Stimulated activated naive B cell treated with anti-CD40 and anti-IgM and Interleukin-4, amounts not matched to agents 10 μg/mL and 1 μg/mL and 100 μg/mL, for 72 hours (primary cell): ENCODE results near the gene INSYN2B.
"Not testable (repeated sequence)": the region's sequence is repeated elsewhere in the genome, so short reads cannot be mapped to it uniquely, and the experiment has no call there.

Source experiments
- ATAC-seq, 2 donors: fragments of 150-1000 bp; cut with Tn5 transposase; replicated peaks; 2 replicates each; pipeline ENCODE4 v1.10.0; 2021; ENCODE audit warnings: moderate library complexity in 1 of 2
- DNase-seq: peaks from one replicate; pipeline ENCODE4 v3.0.0; 2021
- H3K27ac Mint-ChIP-seq: one replicate; pipeline ENCODE4 v1.8.0; 2022; ENCODE audit warnings: mild to moderate bottlenecking, mixed read lengths
- H3K27me3 Mint-ChIP-seq, 2 donors: one replicate each; pipeline ENCODE4 v1.8.0; 2022; ENCODE audit warnings: mixed read lengths in 2 of 2
- H3K36me3 Mint-ChIP-seq, 2 donors: one replicate each; pipeline ENCODE4 v1.8.0; 2022; ENCODE audit warnings: mixed read lengths in 2 of 2, mild to moderate bottlenecking in 1 of 2
- H3K4me1 Mint-ChIP-seq, 2 donors: one replicate each; pipeline ENCODE4 v1.8.0; 2022; ENCODE audit warnings: mixed read lengths in 2 of 2, mild to moderate bottlenecking in 1 of 2
- H3K4me3 Mint-ChIP-seq, 2 donors: one replicate each; pipeline ENCODE4 v1.8.0; 2022; ENCODE audit warnings: mild to moderate bottlenecking in 2 of 2, mixed read lengths in 2 of 2, moderate library complexity in 1 of 2
- H3K9me3 Mint-ChIP-seq, 2 donors: one replicate each; pipeline ENCODE4 v1.8.0; 2022; ENCODE audit warnings: mixed read lengths in 2 of 2, mild to moderate bottlenecking in 1 of 2

The INSYN2B gene

GRCh38 chr5:169956756-169957155 lies 23.5 kb downstream of the INSYN2B start:
- no peak overlapping the region for H3K4me3 Mint-ChIP-seq
- no peaks in the 10 kb centered on the region for H3K27me3 Mint-ChIP-seq
- H3K9me3 Mint-ChIP-seq, result no peaks in the 10 kb centered on the region
- DNase-seq (no peak), ATAC-seq (no peak)
- no peak overlapping the region for H3K27ac Mint-ChIP-seq
- H3K36me3 Mint-ChIP-seq, result peaks cover 17 to 27% of the 10 kb centered on the region in 2 donors
- H3K4me1 Mint-ChIP-seq, result peaks cover 6 to 8% of the 10 kb centered on the region in 2 donors

- no peaks in the 10 kb centered on the region for H3K9me3 Mint-ChIP-seq
- peaks cover 6 to 8% of the 10 kb centered on the region in 2 donors for H3K4me1 Mint-ChIP-seq
- H3K4me3 Mint-ChIP-seq, result no peak overlapping the region
- no peak overlapping the region for H3K27ac Mint-ChIP-seq
- no peaks in the 10 kb centered on the region for H3K27me3 Mint-ChIP-seq
- ATAC-seq, result no peak
- no peak for DNase-seq
- H3K36me3 Mint-ChIP-seq, result peaks cover 16 to 29% of the 10 kb centered on the region in 2 donors
Observed at GRCh38 chr5:169956126-169956525, 24.2 kb downstream of the INSYN2B start.

- no peaks in the 10 kb centered on the region for H3K27me3 Mint-ChIP-seq
- peaks cover 6 to 8% of the 10 kb centered on the region in 2 donors for H3K4me1 Mint-ChIP-seq
- no peak overlapping the region for H3K4me3 Mint-ChIP-seq
- peaks cover 24 to 40% of the 10 kb centered on the region in 2 donors for H3K36me3 Mint-ChIP-seq
- H3K9me3 Mint-ChIP-seq, result no peaks in the 10 kb centered on the region
- H3K27ac Mint-ChIP-seq, result peak overlapping the region; percentile 37
- no peak for ATAC-seq
- no peak for DNase-seq
Observed at GRCh38 chr5:169954786-169955185, 25.5 kb downstream of the INSYN2B start.

- ATAC-seq, result peak; percentile 74 to 78
- not testable (repeated sequence) for H3K27ac Mint-ChIP-seq
Observed at GRCh38 chr5:169953196-169953595, 27.1 kb downstream of the INSYN2B start.

GRCh38 chr5:169950333-169950732 lies 30.0 kb downstream of the INSYN2B start:
- ATAC-seq (no peak), DNase-seq (no peak)
- peaks cover 50 to 68% of the 10 kb centered on the region in 2 donors for H3K36me3 Mint-ChIP-seq
- H3K4me1 Mint-ChIP-seq, result peaks cover 12 to 14% of the 10 kb centered on the region in 2 donors
- no peak overlapping the region for H3K4me3 Mint-ChIP-seq
- no peaks in the 10 kb centered on the region for H3K9me3 Mint-ChIP-seq
- no peaks in the 10 kb centered on the region for H3K27me3 Mint-ChIP-seq
- H3K27ac Mint-ChIP-seq, result no peak overlapping the region

More at GRCh38 chr5:169953196-169953595, 27.1 kb downstream of the INSYN2B start:
- not testable (repeated sequence) for H3K9me3 Mint-ChIP-seq, H3K27me3 Mint-ChIP-seq, DNase-seq, H3K4me3 Mint-ChIP-seq
- Mint-ChIP-seq H3K36me3 (peaks cover 31 to 44% of the 10 kb centered on the region in 2 donors), H3K4me1 (peaks cover 9 to 12% of the 10 kb centered on the region in 2 donors)

- ATAC-seq, result no peak
- no peak overlapping the region for H3K27ac Mint-ChIP-seq
- no peak overlapping the region for H3K4me3 Mint-ChIP-seq
- no peaks in the 10 kb centered on the region for H3K27me3 Mint-ChIP-seq
- H3K9me3 Mint-ChIP-seq, result no peaks in the 10 kb centered on the region
- H3K4me1 Mint-ChIP-seq, result peaks cover 13 to 16% of the 10 kb centered on the region in 2 donors
- DNase-seq, result no peak
- peaks cover 38 to 60% of the 10 kb centered on the region in 2 donors for H3K36me3 Mint-ChIP-seq
Observed at GRCh38 chr5:169946743-169947295, 33.5 kb downstream of the INSYN2B start.

GRCh38 chr5:169945831-169946261 lies 34.4 kb downstream of the INSYN2B start:
- peak overlapping the region; percentile 84 for H3K27ac Mint-ChIP-seq
- no peak for ATAC-seq
- DNase-seq, result no peak
- H3K27me3 Mint-ChIP-seq, result no peaks in the 10 kb centered on the region
- H3K36me3 Mint-ChIP-seq, result peaks cover 39 to 60% of the 10 kb centered on the region in 2 donors
- no peak overlapping the region for H3K4me3 Mint-ChIP-seq
- peaks cover 16 to 17% of the 10 kb centered on the region in 2 donors for H3K4me1 Mint-ChIP-seq
- H3K9me3 Mint-ChIP-seq, result no peaks in the 10 kb centered on the region

GRCh38 chr5:169944922-169945680 lies 35.2 kb downstream of the INSYN2B start:
- Mint-ChIP-seq H3K27ac (peak overlapping the region; percentile 68), H3K4me3 (no peak overlapping the region), H3K4me1 (peaks cover 16 to 17% of the 10 kb centered on the region in 2 donors), H3K9me3 (no peaks in the 10 kb centered on the region), H3K27me3 (no peaks in the 10 kb centered on the region), H3K36me3 (peaks cover 36 to 54% of the 10 kb centered on the region in 2 donors)
- DNase-seq (no peak), ATAC-seq (no peak)

GRCh38 chr5:169944115-169944514 lies 36.2 kb downstream of the INSYN2B start:
- DNase-seq (no peak), ATAC-seq (no peak)
- Mint-ChIP-seq H3K27me3 (no peaks in the 10 kb centered on the region), H3K4me3 (no peak overlapping the region), H3K4me1 (peaks cover 13 to 17% of the 10 kb centered on the region in 2 donors), H3K36me3 (peaks cover 30 to 50% of the 10 kb centered on the region in 2 donors), H3K9me3 (no peaks in the 10 kb centered on the region), H3K27ac (peak overlapping the region; percentile 27)

GRCh38 chr5:169943026-169943425 lies 37.3 kb downstream of the INSYN2B start:
- Mint-ChIP-seq H3K9me3 (no peaks in the 10 kb centered on the region), H3K27ac (no peak overlapping the region), H3K27me3 (no peaks in the 10 kb centered on the region), H3K4me3 (no peak overlapping the region), H3K4me1 (peaks cover 12 to 13% of the 10 kb centered on the region in 2 donors), H3K36me3 (peaks cover 22 to 44% of the 10 kb centered on the region in 2 donors)
- ATAC-seq, result no peak
- DNase-seq, result no peak

- Mint-ChIP-seq H3K27me3 (no peaks in the 10 kb centered on the region), H3K9me3 (no peaks in the 10 kb centered on the region), H3K27ac (no peak overlapping the region), H3K4me3 (no peak overlapping the region), H3K4me1 (peaks cover 11 to 13% of the 10 kb centered on the region in 2 donors), H3K36me3 (peaks cover 15 to 41% of the 10 kb centered on the region in 2 donors)
- DNase-seq (no peak), ATAC-seq (no peak)
Observed at GRCh38 chr5:169942181-169942580, 38.1 kb downstream of the INSYN2B start.

GRCh38 chr5:169941542-169941941 lies 38.8 kb downstream of the INSYN2B start:
- Mint-ChIP-seq H3K4me1 (peaks cover 11 to 13% of the 10 kb centered on the region in 2 donors), H3K4me3 (no peak overlapping the region), H3K27ac (no peak overlapping the region), H3K9me3 (no peaks in the 10 kb centered on the region), H3K27me3 (no peaks in the 10 kb centered on the region), H3K36me3 (peaks cover 12 to 39% of the 10 kb centered on the region in 2 donors)
- ATAC-seq (no peak), DNase-seq (no peak)

GRCh38 chr5:169939731-169940130 lies 40.6 kb downstream of the INSYN2B start:
- Mint-ChIP-seq H3K36me3 (peaks cover 19 to 44% of the 10 kb centered on the region in 2 donors), H3K9me3 (no peaks in the 10 kb centered on the region), H3K27ac (no peak overlapping the region), H3K27me3 (no peaks in the 10 kb centered on the region), H3K4me1 (peaks cover 16 to 26% of the 10 kb centered on the region in 2 donors), H3K4me3 (no peak overlapping the region)
- ATAC-seq (no peak), DNase-seq (no peak)

GRCh38 chr5:169938439-169938838 lies 41.9 kb downstream of the INSYN2B start:
- Mint-ChIP-seq H3K4me1 (peaks cover 20 to 34% of the 10 kb centered on the region in 2 donors), H3K9me3 (no peaks in the 10 kb centered on the region), H3K27me3 (no peaks in the 10 kb centered on the region), H3K36me3 (peaks cover 28 to 51% of the 10 kb centered on the region in 2 donors), H3K27ac (no peak overlapping the region), H3K4me3 (no peak overlapping the region)
- DNase-seq (no peak), ATAC-seq (no peak)

- H3K27me3 Mint-ChIP-seq, result no peaks in the 10 kb centered on the region
- no peak overlapping the region for H3K4me3 Mint-ChIP-seq
- peaks cover 27 to 37% of the 10 kb centered on the region in 2 donors for H3K4me1 Mint-ChIP-seq
- no peak for DNase-seq
- H3K36me3 Mint-ChIP-seq, result peaks cover 36 to 62% of the 10 kb centered on the region in 2 donors
- no peaks in the 10 kb centered on the region for H3K9me3 Mint-ChIP-seq
- no peak for ATAC-seq
- H3K27ac Mint-ChIP-seq, result peak overlapping the region; percentile 57
Observed at GRCh38 chr5:169935762-169936161, 44.5 kb downstream of the INSYN2B start.
